OCI-LY1 (cell line): ENCODE results near the gene ARFGEF3.

Source experiments
- CTCF ChIP-seq: fragments of 200-600 bp; sonication (generic), shearing (Covaris generic); IDR thresholded peaks from 2 replicates; pipeline ENCODE4 v1.5.1; 2017; ENCODE audit warnings: mild to moderate bottlenecking, antibody characterized with exemption, low read length, moderate library complexity, mixed read lengths
- EZH2 ChIP-seq: fragments of 200-600 bp; sonication (generic), shearing (Covaris generic); IDR thresholded peaks from 2 replicates; pipeline ENCODE4 v1.8.0; 2017; ENCODE audit warnings: borderline replicate concordance, mixed run types, mild to moderate bottlenecking, antibody characterized with exemption, low read length, moderate library complexity, mixed read lengths

- TF ChIP-seq CTCF (no peak), EZH2 (no peak)
Measured at GRCh38 chr6:138291849-138292181, 130.1 kb downstream of the ARFGEF3 start.
